ENCODE data around the gene ERC2.

GRCh38 chr3:55885721-55886120, 582.5 kb downstream of the ERC2 start:
- TF ChIP-seq REST (IDR thresholded peaks at IDR 0.05) (no peak), POLR2A (IDR thresholded peaks at IDR 0.05; ENCODE audit: low read length) (no peak)
